Epidermal melanocyte (primary cell): ENCODE data around the gene CYFIP1.

Experiments
- DNase-seq: peaks from one replicate; pipeline ENCODE4 v3.0.0; 2011; ENCODE audit warnings: low spot score; ENCODE audit not compliant: insufficient read length

The CYFIP1 gene

GRCh38 chr15:22869856-22870255, 110.3 kb downstream of the CYFIP1 start:
- no peak for DNase-seq

GRCh38 chr15:22868928-22869327, 111.2 kb downstream of the CYFIP1 start:
- no peak for DNase-seq

GRCh38 chr15:22868495-22868894, 111.7 kb downstream of the CYFIP1 start:
- DNase-seq, result peak; percentile 62

- no peak for DNase-seq
Measured at GRCh38 chr15:22867886-22868285, 112.3 kb downstream of the CYFIP1 start.

- DNase-seq, result no peak
Measured at GRCh38 chr15:22866079-22866478, 114.1 kb downstream of the CYFIP1 start.

- DNase-seq, result no peak
Measured at GRCh38 chr15:22863356-22863755, 116.8 kb downstream of the CYFIP1 start.

GRCh38 chr15:22861161-22861560, 119.0 kb downstream of the CYFIP1 start:
- DNase-seq, result no peak

GRCh38 chr15:22856659-22857058, 123.5 kb downstream of the CYFIP1 start:
- DNase-seq, result no peak

GRCh38 chr15:22855791-22856190, 124.4 kb downstream of the CYFIP1 start:
- no peak for DNase-seq

GRCh38 chr15:22851513-22851912, 128.7 kb downstream of the CYFIP1 start:
- DNase-seq, result no peak

GRCh38 chr15:22850055-22850454, 130.1 kb downstream of the CYFIP1 start:
- DNase-seq, result no peak

GRCh38 chr15:22846073-22846472, 134.1 kb downstream of the CYFIP1 start:
- no peak for DNase-seq

GRCh38 chr15:22845289-22845900, 134.8 kb downstream of the CYFIP1 start:
- no peak for DNase-seq

- no peak for DNase-seq
Measured at GRCh38 chr15:22844421-22845288, 135.5 kb downstream of the CYFIP1 start.

GRCh38 chr15:22839046-22839695, 141.0 kb downstream of the CYFIP1 start:
- no peak for DNase-seq

GRCh38 chr15:22838292-22839042, 141.7 kb downstream of the CYFIP1 start, which contains the start of gene NIPA2:
TSS of gene NIPA2 (plus strand) at chr15:22838666. CDS start at chr15:22851732, 13,066 bp downstream.
- DNase-seq, result peak; percentile 90

GRCh38 chr15:22831473-22831872, 148.7 kb downstream of the CYFIP1 start:
- no peak for DNase-seq

- no peak for DNase-seq
Measured at GRCh38 chr15:22827125-22827524, 153.0 kb downstream of the CYFIP1 start.

- DNase-seq, result no peak
Measured at GRCh38 chr15:22823495-22824128, 156.6 kb downstream of the CYFIP1 start.

GRCh38 chr15:22819651-22820050, 160.5 kb downstream of the CYFIP1 start:
- no peak for DNase-seq
